ENCODE data around the gene LIN37.
"Not testable (repeated sequence)": the region's sequence is repeated elsewhere in the genome, so short reads cannot be mapped to it uniquely, and the experiment has no call there.

The LIN37 gene

DNA sequence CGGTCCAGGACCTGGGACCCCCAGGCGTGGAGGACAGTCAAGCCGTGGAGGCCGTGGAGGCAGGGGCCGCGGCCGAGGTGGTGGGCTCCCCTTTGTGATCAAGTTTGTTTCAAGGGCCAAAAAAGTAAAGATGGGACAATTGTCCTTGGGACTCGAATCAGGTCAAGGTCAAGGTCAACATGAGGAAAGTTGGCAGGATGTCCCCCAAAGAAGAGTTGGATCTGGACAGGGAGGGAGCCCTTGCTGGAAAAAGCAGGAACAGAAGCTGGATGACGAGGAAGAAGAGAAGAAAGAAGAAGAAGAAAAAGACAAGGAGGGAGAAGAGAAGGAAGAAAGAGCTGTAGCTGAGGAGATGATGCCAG is 28.2 kb upstream of the LIN37 start:
- DNase-seq: no peak

GRCh38 chr19:35720648-35721047 is 27.7 kb upstream of the LIN37 start:
- no peak for DNase-seq

DNA sequence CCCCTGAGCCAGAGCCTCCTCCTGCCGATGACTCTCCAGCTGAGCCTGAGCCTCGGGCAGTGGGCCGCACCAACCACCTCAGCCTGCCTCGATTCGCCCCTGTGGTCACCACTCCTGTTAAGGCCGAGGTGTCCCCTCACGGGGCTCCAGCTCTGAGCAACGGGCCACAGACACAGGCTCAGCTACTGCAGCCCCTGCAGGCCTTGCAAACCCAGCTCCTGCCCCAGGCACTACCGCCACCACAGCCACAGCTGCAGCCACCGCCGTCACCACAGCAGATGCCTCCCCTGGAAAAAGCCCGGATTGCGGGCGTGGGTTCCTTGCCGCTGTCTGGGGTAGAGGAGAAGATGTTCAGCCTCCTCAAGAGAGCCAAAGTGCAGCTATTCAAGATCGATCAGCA is 27.0 kb upstream of the LIN37 start:
- DNase-seq: no peak

GRCh38 chr19:35722461-35722860 is 25.9 kb upstream of the LIN37 start:
- DNase-seq: no peak

DNA sequence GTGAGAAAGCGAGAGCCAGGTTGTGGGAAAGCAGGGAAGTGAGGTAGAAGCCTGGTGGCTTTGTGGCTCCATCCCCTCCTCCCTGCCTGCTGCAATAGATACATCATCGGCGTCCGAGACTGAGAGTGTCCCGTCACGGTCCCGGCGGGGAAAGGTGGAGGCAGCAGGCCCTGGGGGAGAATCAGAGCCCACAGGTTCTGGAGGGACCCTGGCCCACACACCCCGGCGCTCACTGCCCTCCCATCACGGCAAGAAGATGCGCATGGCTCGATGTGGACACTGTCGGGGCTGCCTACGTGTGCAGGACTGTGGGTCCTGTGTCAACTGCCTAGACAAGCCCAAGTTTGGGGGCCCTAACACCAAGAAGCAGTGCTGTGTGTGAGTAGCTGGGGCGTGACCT is 25.5 kb upstream of the LIN37 start:
- DNase-seq: no peak

- DNase-seq: no peak
Observed at GRCh38 chr19:35723671-35724070, 24.7 kb upstream of the LIN37 start.

DNA sequence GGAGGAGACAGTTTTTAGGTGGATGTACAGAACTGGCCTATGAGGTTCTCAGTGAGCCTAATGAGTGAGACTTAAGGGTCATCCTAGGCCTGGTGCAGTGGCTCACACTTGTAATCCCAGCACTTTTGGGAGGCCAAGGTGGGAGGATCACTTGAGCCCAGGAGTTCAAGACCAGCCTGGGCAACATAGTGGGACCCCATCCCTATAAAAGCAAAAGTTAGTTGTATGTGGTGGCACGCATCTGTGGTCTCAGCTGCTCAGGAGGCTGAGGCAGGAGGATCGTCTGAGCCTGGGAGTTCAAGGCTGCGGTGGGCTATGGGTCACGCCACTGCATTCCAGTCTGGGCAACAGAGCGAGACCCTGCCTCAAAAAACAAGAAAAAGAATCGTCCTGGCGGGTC is 24.2 kb upstream of the LIN37 start:
- DNase-seq: not testable (repeated sequence)

- no peak for DNase-seq
Observed at GRCh38 chr19:35724560-35724959, 23.8 kb upstream of the LIN37 start.

DNA sequence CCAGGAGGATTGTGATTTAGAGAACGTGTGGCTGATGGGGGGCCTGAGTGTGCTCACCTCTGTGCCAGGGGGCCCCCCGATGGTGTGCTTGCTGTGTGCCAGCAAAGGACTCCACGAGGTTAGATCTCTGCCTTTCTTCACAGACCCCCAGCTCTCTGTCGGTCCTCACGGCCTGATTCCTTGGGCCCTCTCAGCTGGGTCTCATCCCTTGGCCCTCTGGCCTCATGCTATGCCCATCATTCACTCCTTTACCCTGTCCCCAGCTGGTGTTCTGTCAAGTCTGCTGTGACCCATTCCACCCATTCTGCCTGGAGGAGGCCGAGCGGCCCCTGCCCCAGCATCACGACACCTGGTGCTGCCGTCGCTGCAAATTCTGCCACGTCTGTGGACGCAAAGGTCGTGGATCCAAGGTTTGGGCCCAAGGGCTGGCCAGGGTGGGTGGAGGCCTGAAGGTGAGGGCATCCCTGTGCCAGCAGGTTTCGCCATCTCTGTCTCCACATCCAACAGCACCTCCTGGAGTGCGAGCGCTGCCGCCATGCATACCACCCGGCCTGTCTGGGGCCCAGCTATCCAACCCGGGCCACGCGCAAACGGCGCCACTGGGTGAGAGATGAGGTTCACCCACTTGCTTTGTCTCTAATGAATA is 23.0 kb upstream of the LIN37 start:
- no peak for DNase-seq

DNA sequence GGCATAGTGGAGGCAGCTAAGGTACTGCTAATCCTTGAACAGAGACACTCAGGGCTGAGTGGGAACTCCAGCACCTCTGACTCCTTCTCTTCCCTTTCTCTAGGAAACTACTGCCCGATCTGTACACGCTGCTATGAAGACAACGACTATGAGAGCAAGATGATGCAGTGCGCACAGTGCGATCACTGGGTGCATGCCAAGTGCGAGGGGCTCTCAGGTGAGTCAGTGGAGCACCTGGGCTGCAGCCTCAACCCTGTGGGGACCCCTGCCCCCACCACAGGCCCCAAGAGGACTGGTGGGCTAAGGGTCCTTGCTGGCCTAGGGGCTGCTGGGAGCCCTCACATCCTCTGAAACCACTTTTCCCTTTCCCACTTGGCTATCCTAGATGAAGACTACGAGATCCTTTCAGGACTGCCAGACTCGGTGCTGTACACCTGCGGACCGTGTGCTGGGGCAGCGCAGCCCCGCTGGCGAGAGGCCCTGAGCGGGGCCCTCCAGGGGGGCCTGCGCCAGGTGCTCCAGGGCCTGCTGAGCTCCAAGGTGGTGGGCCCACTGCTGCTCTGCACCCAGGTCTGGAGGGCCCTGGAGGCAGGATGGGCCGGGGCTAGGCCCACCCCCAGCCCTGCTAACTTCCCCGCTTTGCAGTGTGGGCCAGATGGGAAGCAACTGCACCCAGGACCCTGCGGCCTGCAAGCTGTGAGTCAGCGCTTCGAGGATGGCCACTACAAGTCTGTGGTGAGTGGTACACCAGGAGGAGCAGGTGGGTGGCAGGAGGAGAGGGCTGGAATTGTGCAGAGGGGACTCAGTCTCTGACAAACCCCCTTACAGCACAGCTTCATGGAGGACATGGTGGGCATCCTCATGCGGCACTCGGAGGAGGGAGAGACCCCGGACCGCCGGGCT is 21.1 kb upstream of the LIN37 start:
- DNase-seq: no peak

GRCh38 chr19:35727956-35728706 is 20.2 kb upstream of the LIN37 start:
- no peak for DNase-seq

- no peak for DNase-seq
Observed at GRCh38 chr19:35729021-35729420, 19.4 kb upstream of the LIN37 start.

GRCh38 chr19:35729763-35730162 is 18.6 kb upstream of the LIN37 start:
- no peak for DNase-seq

- DNase-seq: no peak
Observed at GRCh38 chr19:35730326-35730725, 18.1 kb upstream of the LIN37 start.

- no peak for DNase-seq
Observed at GRCh38 chr19:35731353-35731752, 17.0 kb upstream of the LIN37 start.

DNA sequence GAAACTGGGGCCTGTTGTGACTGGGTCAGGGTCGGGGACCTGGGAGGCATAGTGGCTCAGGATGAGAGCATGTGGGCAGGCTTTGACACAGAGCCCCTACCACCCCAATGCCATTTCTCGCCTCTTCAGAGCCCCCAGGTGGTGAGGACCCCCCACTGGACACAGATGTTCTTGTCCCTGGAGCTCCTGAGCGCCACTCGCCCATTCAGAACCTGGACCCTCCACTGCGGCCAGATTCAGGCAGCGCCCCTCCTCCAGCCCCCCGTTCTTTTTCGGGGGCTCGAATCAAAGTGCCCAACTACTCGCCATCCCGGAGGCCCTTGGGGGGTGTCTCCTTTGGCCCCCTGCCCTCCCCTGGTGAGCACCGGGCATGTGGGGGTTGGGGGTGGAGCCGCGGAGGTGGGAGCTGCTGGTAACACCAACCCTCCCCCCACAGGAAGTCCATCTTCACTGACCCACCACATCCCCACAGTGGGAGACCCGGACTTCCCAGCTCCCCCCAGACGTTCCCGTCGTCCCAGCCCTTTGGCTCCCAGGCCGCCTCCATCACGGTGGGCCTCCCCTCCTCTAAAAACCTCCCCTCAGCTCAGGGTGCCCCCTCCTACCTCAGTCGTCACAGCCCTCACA is 16.5 kb upstream of the LIN37 start:
- no peak for DNase-seq

DNA sequence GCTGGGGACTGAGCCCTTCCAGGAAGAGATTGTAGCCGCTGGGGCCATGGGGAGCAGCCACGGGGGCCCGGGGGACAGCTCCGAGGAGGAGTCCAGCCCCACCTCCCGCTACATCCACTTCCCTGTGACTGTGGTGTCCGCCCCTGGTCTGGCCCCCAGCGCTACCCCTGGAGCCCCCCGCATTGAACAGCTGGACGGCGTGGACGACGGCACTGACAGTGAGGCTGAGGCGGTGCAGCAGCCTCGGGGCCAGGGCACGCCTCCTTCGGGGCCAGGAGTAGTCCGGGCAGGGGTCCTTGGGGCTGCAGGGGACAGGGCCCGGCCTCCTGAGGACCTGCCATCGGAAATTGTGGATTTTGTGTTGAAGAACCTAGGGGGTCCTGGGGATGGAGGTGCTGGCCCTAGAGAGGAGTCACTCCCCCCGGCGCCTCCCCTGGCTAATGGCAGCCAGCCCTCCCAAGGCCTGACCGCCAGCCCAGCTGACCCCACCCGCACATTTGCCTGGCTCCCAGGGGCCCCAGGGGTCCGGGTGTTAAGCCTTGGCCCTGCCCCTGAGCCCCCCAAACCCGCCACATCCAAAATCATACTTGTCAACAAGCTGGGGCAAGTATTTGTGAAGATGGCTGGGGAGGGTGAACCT is 15.7 kb upstream of the LIN37 start:
- DNase-seq: no peak

- no peak for DNase-seq
Observed at GRCh38 chr19:35733180-35734125, 14.9 kb upstream of the LIN37 start.

DNA sequence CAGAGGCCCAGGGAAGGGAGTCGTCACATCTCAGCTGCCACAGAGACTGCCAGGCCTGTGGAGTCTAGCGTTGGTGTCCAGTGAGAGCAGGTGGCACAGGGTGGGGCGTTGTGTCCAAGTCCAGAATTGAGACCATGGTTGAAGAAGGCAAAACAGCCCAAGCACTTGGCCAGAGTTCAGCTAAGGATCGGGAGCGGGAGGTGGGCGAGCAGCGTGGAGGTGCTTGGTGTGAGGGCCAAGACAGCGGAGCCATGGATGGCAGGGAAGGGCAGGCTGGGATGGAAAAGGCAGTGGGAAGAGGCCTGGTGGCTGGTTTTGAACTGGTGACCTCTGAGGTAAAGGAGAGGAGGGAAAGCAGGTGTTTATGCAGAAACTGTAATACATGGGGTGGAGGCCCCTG is 14.1 kb upstream of the LIN37 start:
- no peak for DNase-seq

GRCh38 chr19:35734889-35735288 is 13.5 kb upstream of the LIN37 start:
- DNase-seq: no peak
